ENCODE data around the gene AP1M2. TPM values are rescaled to one million over a fixed set of nuclear protein-coding genes. Genes with fewer than 3 reads are reported as not detected.
A peak's percentile ranks its signal among the peaks of the same experiment; 100 is the strongest.

The AP1M2 gene
- total and polyA plus RNA-seq, 2 donors from 2014 or later = 74.1 to 232 TPM

GRCh38 chr19:10604460-10604980 is 17.4 kb upstream of the AP1M2 start:
- Histone ChIP-seq H3K9ac (ENCODE audit: low read length in 3 of 3) (no peak overlapping the region), H3K36me3 (ENCODE audit: control insufficient read depth in 2 of 3, insufficient read depth in 3 of 3, low read length in 3 of 3) (no peaks in the 10 kb centered on the region), H3K27ac (ENCODE audit: low read depth in 2 of 2, low read length in 2 of 2) (peak overlapping the region; percentile 89 to 94), H3K4me1 (ENCODE audit: control insufficient read depth in 2 of 3, insufficient read depth in 2 of 3, low read depth in 1 of 3, low read length in 3 of 3) (peaks cover 0 to 5% (median 0%) of the 10 kb centered on the region in 3 donors), H3K9me3 (ENCODE audit: control insufficient read depth in 2 of 3, insufficient read depth in 1 of 3, low read length in 3 of 3) (no peaks in the 10 kb centered on the region), H3K27me3 (ENCODE audit: control insufficient read depth, insufficient read depth, low read length) (no peaks in the 10 kb centered on the region), H3K4me3 (ENCODE audit: low read length in 3 of 3) (peak overlapping the region in 1 of 3 donors; percentile 74)
- DNase-seq (no peak), FAIRE-seq (no peak)
- intact Hi-C loops (cut with DNase I) = no loop called here
- TF ChIP-seq CTCF (IDR thresholded peaks at IDR 0.05; ENCODE audit: borderline replicate concordance, extremely low read depth, insufficient read depth) = no peak

- no peaks in the 10 kb centered on the region for H3K27me3 ChIP-seq (ENCODE audit: control insufficient read depth, insufficient read depth, low read length)
- no peak for TF ChIP-seq CTCF (IDR thresholded peaks at IDR 0.05; ENCODE audit: borderline replicate concordance, extremely low read depth, insufficient read depth)
- no peaks in the 10 kb centered on the region for H3K9me3 ChIP-seq (ENCODE audit: control insufficient read depth in 2 of 3, insufficient read depth in 1 of 3, low read length in 3 of 3)
- H3K27ac ChIP-seq (ENCODE audit: low read depth in 2 of 2, low read length in 2 of 2) = peak overlapping the region; percentile 89 to 94
- DNase-seq = peak in 1 of 5 donors; percentile 35
- peak overlapping the region in 2 of 3 donors; percentile 64 to 74 for H3K4me3 ChIP-seq (ENCODE audit: low read length in 3 of 3)
- H3K4me1 ChIP-seq (ENCODE audit: control insufficient read depth in 2 of 3, insufficient read depth in 2 of 3, low read depth in 1 of 3, low read length in 3 of 3) = peaks cover 0 to 5% (median 0%) of the 10 kb centered on the region in 3 donors
- intact Hi-C loops (cut with DNase I) = no loop called here
- H3K9ac ChIP-seq (ENCODE audit: low read length in 3 of 3) = peak overlapping the region in 1 of 3 donors; percentile 31
- no peak for FAIRE-seq
- H3K36me3 ChIP-seq (ENCODE audit: control insufficient read depth in 2 of 3, insufficient read depth in 3 of 3, low read length in 3 of 3) = no peaks in the 10 kb centered on the region
These were observed 16.9 kb upstream of the AP1M2 start for GRCh38 chr19:10603873-10604459.

GRCh38 chr19:10603084-10603872 is 16.2 kb upstream of the AP1M2 start:
- FAIRE-seq (no peak), DNase-seq (peak in 4 of 5 donors; percentile 21 to 81 (median 63))
- Histone ChIP-seq H3K4me1 (ENCODE audit: control insufficient read depth in 2 of 3, insufficient read depth in 2 of 3, low read depth in 1 of 3, low read length in 3 of 3) (peaks cover 0 to 5% (median 0%) of the 10 kb centered on the region in 3 donors), H3K27me3 (ENCODE audit: control insufficient read depth, insufficient read depth, low read length) (no peaks in the 10 kb centered on the region), H3K27ac (ENCODE audit: low read depth in 2 of 2, low read length in 2 of 2) (peak overlapping the region; percentile 89 to 94), H3K9me3 (ENCODE audit: control insufficient read depth in 2 of 3, insufficient read depth in 1 of 3, low read length in 3 of 3) (no peaks in the 10 kb centered on the region), H3K9ac (ENCODE audit: low read length in 3 of 3) (peak overlapping the region; percentile 43 to 69 (median 54)), H3K4me3 (ENCODE audit: low read length in 3 of 3) (peak overlapping the region; percentile 64 to 74 (median 68)), H3K36me3 (ENCODE audit: control insufficient read depth in 2 of 3, insufficient read depth in 3 of 3, low read length in 3 of 3) (no peaks in the 10 kb centered on the region)
- intact Hi-C loops (cut with DNase I) = no loop called here
- TF ChIP-seq CTCF (IDR thresholded peaks at IDR 0.05; ENCODE audit: borderline replicate concordance, extremely low read depth, insufficient read depth) = no peak
